Measurements from ENCODE around the gene IDS. TPM values are rescaled to one million over a fixed set of nuclear protein-coding genes. Genes with fewer than 3 reads are reported as not detected.
A peak's percentile ranks its signal among the peaks of the same experiment; 100 is the strongest.
"Not testable (repeated sequence)": the region's sequence is repeated elsewhere in the genome, so short reads cannot be mapped to it uniquely, and the experiment has no call there.

Gene IDS
- total RNA-seq, 3 donors from 2014 or later (not counting 1 experiment from before 2014, with no cell fraction given), result 286 to 344 (median 317) TPM

GRCh38 chrX:149531599-149531998 lies 26.5 kb upstream of the IDS start:
- Histone ChIP-seq H3K4me3 (ENCODE audit: low read length) (no peak overlapping the region), H3K27me3 (ENCODE audit: control insufficient read depth, insufficient read depth, low read length) (no peaks in the 10 kb centered on the region), H3K27ac (ENCODE audit: low read length) (no peak overlapping the region), H3K9me3 (ENCODE audit: control insufficient read depth, insufficient read depth, low read length) (no peaks in the 10 kb centered on the region), H3K4me1 (ENCODE audit: control insufficient read depth, insufficient read depth, low read length) (peaks cover 14% of the 10 kb centered on the region), H3K36me3 (ENCODE audit: control insufficient read depth, insufficient read depth, low read length) (peaks cover 7% of the 10 kb centered on the region)
- 77% methylated on average over 2 of the region's 2 CpGs for WGBS (ENCODE audit: insufficient coverage)
- H3K4me1 Mint-ChIP-seq, result peaks cover 17 to 22% of the 10 kb centered on the region in 2 donors
- H3K4me3 Mint-ChIP-seq, result no peak overlapping the region
- DNase-seq (no peak), ATAC-seq (peak in 1 of 3 donors; percentile 22)
- H3K27ac Mint-ChIP-seq, result peak overlapping the region; percentile 12 to 63
- intact Hi-C loops (cut with micrococcal nuclease), result loop anchor here (10.0 kb wide), 1 partner anchor 413 kb away; no protein-coding TSS in a partner anchor
- TF ChIP-seq, protein P1, sequence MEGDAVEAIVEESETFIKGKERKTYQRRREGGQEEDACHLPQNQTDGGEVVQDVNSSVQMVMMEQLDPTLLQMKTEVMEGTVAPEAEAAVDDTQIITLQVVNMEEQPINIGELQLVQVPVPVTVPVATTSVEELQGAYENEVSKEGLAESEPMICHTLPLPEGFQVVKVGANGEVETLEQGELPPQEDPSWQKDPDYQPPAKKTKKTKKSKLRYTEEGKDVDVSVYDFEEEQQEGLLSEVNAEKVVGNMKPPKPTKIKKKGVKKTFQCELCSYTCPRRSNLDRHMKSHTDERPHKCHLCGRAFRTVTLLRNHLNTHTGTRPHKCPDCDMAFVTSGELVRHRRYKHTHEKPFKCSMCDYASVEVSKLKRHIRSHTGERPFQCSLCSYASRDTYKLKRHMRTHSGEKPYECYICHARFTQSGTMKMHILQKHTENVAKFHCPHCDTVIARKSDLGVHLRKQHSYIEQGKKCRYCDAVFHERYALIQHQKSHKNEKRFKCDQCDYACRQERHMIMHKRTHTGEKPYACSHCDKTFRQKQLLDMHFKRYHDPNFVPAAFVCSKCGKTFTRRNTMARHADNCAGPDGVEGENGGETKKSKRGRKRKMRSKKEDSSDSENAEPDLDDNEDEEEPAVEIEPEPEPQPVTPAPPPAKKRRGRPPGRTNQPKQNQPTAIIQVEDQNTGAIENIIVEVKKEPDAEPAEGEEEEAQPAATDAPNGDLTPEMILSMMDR (IDR thresholded peaks at IDR 0.05), result no peak
- H3K9me3 Mint-ChIP-seq, result no peaks in the 10 kb centered on the region
- no peaks in the 10 kb centered on the region for H3K36me3 Mint-ChIP-seq
- no peaks in the 10 kb centered on the region for H3K27me3 Mint-ChIP-seq (ENCODE audit: low read depth in 2 of 2)

- H3K27ac ChIP-seq (ENCODE audit: low read length), result peak overlapping the region; percentile 6
- H3K36me3 ChIP-seq (ENCODE audit: control insufficient read depth, insufficient read depth, low read length), result peaks cover 3% of the 10 kb centered on the region
- no CpG with 5 or more reads among the region's 1 CpG for whole genome bisulfite sequencing (ENCODE audit: insufficient coverage)
- peak overlapping the region; percentile 52 to 64 for H3K27ac Mint-ChIP-seq
- peaks cover 11 to 29% of the 10 kb centered on the region in 2 donors for H3K4me1 Mint-ChIP-seq
- no peaks in the 10 kb centered on the region for H3K27me3 ChIP-seq (ENCODE audit: control insufficient read depth, insufficient read depth, low read length)
- no peak overlapping the region for H3K4me3 Mint-ChIP-seq
- no peak overlapping the region for H3K4me3 ChIP-seq (ENCODE audit: low read length)
- DNase-seq, result no peak
- no peaks in the 10 kb centered on the region for H3K9me3 ChIP-seq (ENCODE audit: control insufficient read depth, insufficient read depth, low read length)
- no peak for ATAC-seq
- TF ChIP-seq, protein P1 (IDR thresholded peaks at IDR 0.05), result no peak
- no peaks in the 10 kb centered on the region for H3K9me3 Mint-ChIP-seq
- peaks cover 42% of the 10 kb centered on the region for H3K4me1 ChIP-seq (ENCODE audit: control insufficient read depth, insufficient read depth, low read length)
- no peaks in the 10 kb centered on the region for H3K36me3 Mint-ChIP-seq
- H3K27me3 Mint-ChIP-seq (ENCODE audit: low read depth in 2 of 2), result no peaks in the 10 kb centered on the region
- intact Hi-C loops (cut with micrococcal nuclease), result no loop called here
These were observed 23.3 kb upstream of the IDS start for GRCh38 chrX:149528381-149528780.

DNA sequence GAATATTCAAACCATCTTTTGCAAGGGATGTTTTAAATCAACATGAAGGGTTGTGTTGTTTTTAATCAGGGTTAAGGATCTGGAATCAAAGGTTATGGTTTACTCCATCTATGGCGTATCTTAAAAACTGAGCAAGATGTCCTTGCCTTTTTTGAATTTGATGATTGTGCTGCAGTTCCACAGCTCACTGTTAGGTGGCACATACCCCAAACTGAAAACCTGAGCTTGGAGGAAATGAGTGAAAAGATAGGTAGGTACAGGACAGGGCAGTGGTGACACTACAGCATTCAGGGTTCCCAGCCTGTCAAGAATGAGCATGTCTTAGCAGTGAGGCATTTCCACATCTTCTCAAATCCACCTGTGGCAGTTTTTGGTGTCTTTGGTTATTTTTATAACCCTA lies 22.6 kb upstream of the IDS start:
- 40% methylated on average over 1 of the region's 1 CpG for WGBS (ENCODE audit: insufficient coverage)
- Histone ChIP-seq H3K36me3 (ENCODE audit: control insufficient read depth, insufficient read depth, low read length) (peaks cover 3% of the 10 kb centered on the region), H3K27ac (ENCODE audit: low read length) (peak overlapping the region; percentile 6), H3K27me3 (ENCODE audit: control insufficient read depth, insufficient read depth, low read length) (no peaks in the 10 kb centered on the region), H3K4me1 (ENCODE audit: control insufficient read depth, insufficient read depth, low read length) (peaks cover 42% of the 10 kb centered on the region), H3K4me3 (ENCODE audit: low read length) (no peak overlapping the region), H3K9me3 (ENCODE audit: control insufficient read depth, insufficient read depth, low read length) (no peaks in the 10 kb centered on the region)
- intact Hi-C loops (cut with micrococcal nuclease), result no loop called here
- Mint-ChIP-seq H3K4me3 (peak overlapping the region; percentile 57), H3K27me3 (ENCODE audit: low read depth in 2 of 2) (no peaks in the 10 kb centered on the region), H3K4me1 (peaks cover 11 to 32% of the 10 kb centered on the region in 2 donors), H3K9me3 (no peaks in the 10 kb centered on the region), H3K36me3 (no peaks in the 10 kb centered on the region), H3K27ac (peak overlapping the region; percentile 52 to 64)
- DNase-seq, result peak in 1 of 2 donors; percentile 75
- TF ChIP-seq, protein P1 (IDR thresholded peaks at IDR 0.05), result peak; percentile 45
- ATAC-seq, result peak in 2 of 3 donors; percentile 25 to 34

GRCh38 chrX:149526318-149527033 lies 21.4 kb upstream of the IDS start:
- H3K27me3 Mint-ChIP-seq (ENCODE audit: low read depth in 2 of 2); H3K4me3 ChIP-seq (ENCODE audit: low read length); ATAC-seq; intact Hi-C loops (cut with micrococcal nuclease); H3K4me3 Mint-ChIP-seq; H3K9me3 Mint-ChIP-seq; H3K36me3 ChIP-seq (ENCODE audit: control insufficient read depth, insufficient read depth, low read length); H3K36me3 Mint-ChIP-seq; H3K27me3 ChIP-seq (ENCODE audit: control insufficient read depth, insufficient read depth, low read length); H3K9me3 ChIP-seq (ENCODE audit: control insufficient read depth, insufficient read depth, low read length): not testable (repeated sequence)
- H3K27ac Mint-ChIP-seq, result peak overlapping the region; percentile 86 to 87
- 71% methylated on average over 3 of the region's 13 CpGs for WGBS (ENCODE audit: insufficient coverage)
- peaks cover 49% of the 10 kb centered on the region for H3K4me1 ChIP-seq (ENCODE audit: control insufficient read depth, insufficient read depth, low read length)
- peak in 1 of 2 donors; percentile 23 for DNase-seq
- H3K27ac ChIP-seq (ENCODE audit: low read length), result peak overlapping the region; percentile 92
- H3K4me1 Mint-ChIP-seq, result peaks cover 18 to 37% of the 10 kb centered on the region in 2 donors

GRCh38 chrX:149525903-149526302 lies 20.8 kb upstream of the IDS start:
- H3K27ac ChIP-seq (ENCODE audit: low read length), result peak overlapping the region; percentile 92
- 0% methylated on average over 1 of the region's 5 CpGs for WGBS (ENCODE audit: insufficient coverage)
- peak overlapping the region; percentile 86 to 87 for H3K27ac Mint-ChIP-seq
- H3K9me3 ChIP-seq (ENCODE audit: control insufficient read depth, insufficient read depth, low read length); H3K36me3 Mint-ChIP-seq; H3K27me3 Mint-ChIP-seq (ENCODE audit: low read depth in 2 of 2); H3K36me3 ChIP-seq (ENCODE audit: control insufficient read depth, insufficient read depth, low read length); intact Hi-C loops (cut with micrococcal nuclease); H3K27me3 ChIP-seq (ENCODE audit: control insufficient read depth, insufficient read depth, low read length); H3K9me3 Mint-ChIP-seq: not testable (repeated sequence)
- peak overlapping the region; percentile 7 for H3K4me3 ChIP-seq (ENCODE audit: low read length)
- peak overlapping the region; percentile 69 for H3K4me3 Mint-ChIP-seq
- peak; percentile 27 to 73 for DNase-seq
- H3K4me1 Mint-ChIP-seq, result peaks cover 18 to 42% of the 10 kb centered on the region in 2 donors
- ATAC-seq, result peak; percentile 55 to 73 (median 68)
- H3K4me1 ChIP-seq (ENCODE audit: control insufficient read depth, insufficient read depth, low read length), result peaks cover 50% of the 10 kb centered on the region

DNA sequence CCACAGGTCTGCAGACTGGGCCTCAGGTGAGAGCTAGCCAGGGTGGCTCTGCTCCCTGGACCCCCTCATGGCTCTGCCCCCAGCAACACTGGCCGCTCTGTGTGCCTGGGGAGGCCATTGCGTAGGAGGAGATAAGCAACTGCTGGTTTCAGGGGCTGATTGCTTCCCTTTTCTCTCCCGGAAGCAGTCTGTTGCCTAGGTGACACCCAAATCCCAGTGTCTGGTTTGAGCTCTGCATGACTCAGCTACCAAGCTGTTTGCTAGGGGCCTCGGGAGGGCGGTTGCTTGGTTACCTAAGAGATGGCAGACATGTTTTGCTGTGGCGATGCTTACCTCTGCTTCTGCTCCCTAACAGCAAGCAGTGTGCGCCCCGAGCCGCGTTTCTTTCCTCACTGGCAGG lies 20.3 kb upstream of the IDS start:
- peak overlapping the region; percentile 69 for H3K4me3 Mint-ChIP-seq
- DNase-seq (peak; percentile 48 to 68), ATAC-seq (peak; percentile 73 to 90 (median 80))
- H3K36me3 ChIP-seq (ENCODE audit: control insufficient read depth, insufficient read depth, low read length); intact Hi-C loops (cut with micrococcal nuclease); H3K9me3 Mint-ChIP-seq; H3K27me3 Mint-ChIP-seq (ENCODE audit: low read depth in 2 of 2); H3K27me3 ChIP-seq (ENCODE audit: control insufficient read depth, insufficient read depth, low read length); H3K36me3 Mint-ChIP-seq; H3K9me3 ChIP-seq (ENCODE audit: control insufficient read depth, insufficient read depth, low read length): not testable (repeated sequence)
- H3K4me1 Mint-ChIP-seq, result peaks cover 21 to 47% of the 10 kb centered on the region in 2 donors
- Histone ChIP-seq H3K4me3 (ENCODE audit: low read length) (peak overlapping the region; percentile 7), H3K27ac (ENCODE audit: low read length) (peak overlapping the region; percentile 92), H3K4me1 (ENCODE audit: control insufficient read depth, insufficient read depth, low read length) (peaks cover 50% of the 10 kb centered on the region)
- peak overlapping the region; percentile 86 to 87 for H3K27ac Mint-ChIP-seq
- 0% methylated on average over 3 of the region's 10 CpGs for WGBS (ENCODE audit: insufficient coverage)
